NB4 (cell line): ENCODE measurements around the gene L3MBTL4.

Experiments
- CTCF ChIP-seq: IDR thresholded peaks from one replicate; pipeline ENCODE4 v1.5.1; 2012; ENCODE audit warnings: low read depth, low read length
- POLR2A ChIP-seq: IDR thresholded peaks from 2 replicates; pipeline ENCODE4 v1.6.1; 2011; ENCODE audit warnings: mild to moderate bottlenecking; ENCODE audit not compliant: insufficient read length; ENCODE audit errors: extremely low read depth

- TF ChIP-seq CTCF = no peak
- no peak for TF ChIP-seq POLR2A
Measured at GRCh38 chr18:6412933-6413472, 1.7 kb downstream of the L3MBTL4 start.
